NCI-H1417 (cell line): ENCODE results near the gene GMEB2.
"Not testable (repeated sequence)": the region's sequence is repeated elsewhere in the genome, so short reads cannot be mapped to it uniquely, and the experiment has no call there.

Experiments
- DNase-seq, 3 experiments: peaks; one replicate each; lab custom pipeline; 2025; lab: John Stamatoyannopoulos, UW

Gene GMEB2

DNA sequence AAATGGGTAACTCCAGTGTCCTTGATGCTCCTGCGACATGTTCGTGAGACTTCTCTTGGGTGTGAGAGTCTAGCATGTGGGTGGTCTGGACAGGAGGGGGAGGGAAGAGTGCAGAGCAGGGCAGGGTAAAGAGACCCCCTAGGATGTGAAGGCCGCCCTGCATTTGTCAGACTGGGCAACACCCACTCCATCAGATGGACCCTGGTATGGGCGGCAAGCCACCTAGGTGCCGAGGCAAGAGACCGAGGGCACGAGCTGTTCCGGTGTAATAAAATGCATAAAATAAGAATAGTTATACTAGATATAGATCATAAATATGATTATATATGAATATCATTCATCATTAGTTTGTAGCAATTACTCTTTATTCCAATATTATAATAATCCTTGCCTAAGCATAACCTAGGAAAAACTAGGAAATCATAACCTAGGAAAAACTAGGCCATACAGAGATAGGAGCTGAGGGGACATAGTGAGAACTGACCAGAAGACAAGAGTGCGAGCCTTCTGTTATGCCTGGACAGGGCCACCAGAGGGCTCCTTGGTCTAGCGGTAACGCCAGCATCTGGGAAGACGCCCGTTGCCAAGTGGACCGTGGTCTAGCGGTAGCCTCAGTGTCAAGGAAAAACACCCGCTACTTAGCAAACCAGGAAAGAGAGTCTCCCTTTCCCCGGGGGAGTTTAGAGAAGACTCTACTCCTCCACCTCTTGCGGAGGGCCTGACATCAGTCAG is 12.9 kb downstream of the GMEB2 start:
- DNase-seq: not testable (repeated sequence)

DNA sequence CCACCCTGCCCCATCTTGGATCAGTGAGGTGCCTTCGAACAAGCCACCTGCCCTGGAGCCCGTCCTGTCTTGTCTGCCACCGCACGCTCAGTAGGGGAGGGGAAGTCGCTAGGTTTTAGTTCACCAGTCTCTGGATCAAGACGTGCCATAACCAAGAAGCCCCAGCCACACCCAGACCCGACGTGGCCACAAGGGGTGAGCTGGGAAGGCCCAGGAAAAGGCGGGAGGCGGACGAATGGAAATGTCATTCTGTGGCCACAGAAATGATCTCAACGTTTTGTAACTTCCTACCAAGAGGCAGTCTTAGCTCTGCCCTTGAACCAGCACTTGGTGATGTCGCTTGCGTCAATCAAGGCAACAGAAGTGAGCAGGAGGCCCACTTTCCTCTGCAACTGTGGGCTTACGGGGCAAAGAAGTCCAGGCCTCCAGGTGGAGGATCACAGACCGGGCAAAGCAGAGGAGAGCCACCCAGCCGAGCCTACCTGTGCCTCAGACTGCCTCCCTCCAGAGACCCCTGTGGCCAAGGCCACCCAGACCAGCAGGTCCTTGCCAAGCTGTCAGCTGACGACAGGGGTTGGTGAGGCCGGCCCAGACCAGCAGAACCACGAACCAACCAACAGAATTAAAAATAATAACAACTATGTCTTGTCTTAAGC is 14.5 kb downstream of the GMEB2 start:
- DNase-seq: no peak

DNA sequence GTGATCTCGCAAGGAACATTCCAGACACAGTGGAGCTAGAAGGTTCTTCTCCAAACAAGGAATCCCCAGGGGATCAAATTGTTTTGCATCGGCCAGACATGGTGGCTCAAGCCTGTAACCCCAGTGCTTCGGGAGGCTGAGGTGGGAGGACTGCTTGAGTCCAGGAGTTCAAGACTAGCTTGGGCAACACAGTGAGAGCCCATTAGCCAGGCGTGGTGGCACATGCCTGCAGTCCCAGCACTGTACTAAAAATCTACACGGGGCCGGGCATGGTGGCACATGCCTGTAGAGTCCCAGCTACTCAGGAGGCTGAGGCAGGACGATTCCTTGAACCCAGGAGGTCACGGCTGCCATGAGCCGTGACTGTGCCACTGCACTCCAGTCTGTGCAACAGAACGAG is 15.3 kb downstream of the GMEB2 start:
- no peak for DNase-seq

DNA sequence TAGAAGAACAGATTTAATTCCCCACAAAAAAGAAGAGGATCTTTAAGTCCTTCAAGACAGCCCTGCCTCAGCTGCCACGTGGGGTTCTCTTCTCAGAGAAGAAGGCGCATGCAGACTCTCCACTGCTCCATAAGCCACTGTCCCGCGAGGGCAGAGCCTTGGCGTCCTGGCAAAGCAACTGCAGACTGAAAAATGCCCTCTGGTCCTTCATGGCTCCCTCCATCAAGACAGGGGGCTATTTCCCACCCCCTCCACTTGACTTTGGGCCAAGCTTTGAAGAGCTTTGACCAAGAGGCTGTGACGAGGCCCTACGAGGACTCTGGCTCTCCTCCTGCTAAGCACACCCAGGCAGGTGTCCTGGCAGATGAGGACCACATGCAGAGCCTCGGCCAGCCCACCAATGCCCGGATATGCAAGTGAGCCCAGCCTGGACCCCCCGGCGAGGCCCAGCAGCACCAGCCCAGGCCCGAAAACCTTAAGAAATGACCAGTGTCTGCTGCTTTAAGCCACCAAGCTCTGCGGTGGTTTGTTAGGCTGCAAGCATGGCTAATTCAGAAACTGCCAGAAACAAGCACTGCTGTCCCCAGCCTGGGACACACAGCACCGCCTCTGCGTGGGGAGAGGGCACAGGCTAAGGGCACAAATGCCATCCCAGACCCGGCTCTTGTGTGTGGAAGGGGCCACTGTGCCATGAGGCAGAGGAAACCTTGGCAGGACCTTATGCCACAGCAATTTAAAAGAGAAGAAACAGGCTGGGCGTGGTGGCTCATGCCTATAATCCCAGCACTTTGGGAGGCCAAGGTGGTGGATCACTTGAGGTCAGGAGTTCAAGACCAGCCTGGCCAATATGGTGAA is 16.1 kb downstream of the GMEB2 start:
- DNase-seq: no peak

DNA sequence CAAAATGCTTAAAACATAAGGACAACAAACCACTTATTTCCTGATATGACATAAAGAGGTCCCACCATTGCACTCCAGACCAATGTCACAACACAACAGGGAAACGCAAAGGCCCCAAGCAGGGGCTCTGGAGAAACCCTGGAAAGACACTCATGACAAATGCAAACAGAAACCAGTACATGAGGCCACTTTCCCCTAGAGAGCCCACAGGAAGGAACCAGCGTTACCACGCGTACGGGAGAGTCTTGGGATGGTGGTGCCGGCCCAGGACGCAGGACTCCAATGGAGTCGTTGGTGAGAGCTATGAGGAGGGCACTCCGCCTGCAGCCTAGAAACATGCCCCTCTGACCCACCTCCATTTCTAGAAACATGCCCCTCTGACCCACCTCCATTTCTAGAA is 20.2 kb downstream of the GMEB2 start:
- no peak for DNase-seq

DNA sequence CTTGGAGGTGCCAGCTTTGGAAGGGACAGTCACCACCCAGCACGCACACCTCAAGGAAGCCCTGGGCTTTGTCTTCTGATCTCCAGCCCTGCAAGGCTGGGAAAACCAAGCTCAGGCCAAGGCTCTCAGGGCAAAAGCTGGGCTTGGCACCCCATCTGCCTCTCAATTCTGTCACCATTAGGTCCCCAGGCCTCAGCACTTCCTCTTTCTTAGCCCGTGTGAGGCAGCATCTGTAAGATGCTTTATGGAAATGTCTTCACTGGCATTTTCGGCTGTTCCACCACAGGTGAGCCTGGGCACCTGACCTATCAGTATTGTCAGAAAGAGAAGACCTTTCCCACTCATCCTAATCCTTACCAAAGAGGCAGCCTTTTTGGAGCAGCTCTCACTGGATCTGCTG is 24.6 kb downstream of the GMEB2 start:
- no peak for DNase-seq

DNA sequence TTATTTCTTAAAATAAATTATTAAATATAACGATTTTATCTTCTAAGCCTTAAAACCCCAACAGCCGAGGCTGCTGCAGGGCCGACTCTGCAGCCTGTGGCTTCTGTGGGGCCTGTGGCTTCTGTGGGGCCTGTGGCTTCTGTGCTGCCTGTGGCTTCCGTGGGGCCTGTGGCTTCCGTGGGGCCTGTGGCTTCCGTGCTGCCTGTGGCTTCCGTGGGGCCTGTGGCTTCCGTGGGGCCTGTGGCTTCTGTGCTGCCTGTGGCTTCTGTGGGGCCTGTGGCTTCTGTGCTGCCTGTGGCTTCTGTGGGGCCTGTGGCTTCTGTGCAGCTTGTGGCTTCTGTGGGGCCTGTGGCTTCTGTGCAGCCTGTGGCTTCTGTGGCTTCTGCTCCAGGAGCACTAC is 25.2 kb downstream of the GMEB2 start:
- DNase-seq: not testable (repeated sequence)

DNA sequence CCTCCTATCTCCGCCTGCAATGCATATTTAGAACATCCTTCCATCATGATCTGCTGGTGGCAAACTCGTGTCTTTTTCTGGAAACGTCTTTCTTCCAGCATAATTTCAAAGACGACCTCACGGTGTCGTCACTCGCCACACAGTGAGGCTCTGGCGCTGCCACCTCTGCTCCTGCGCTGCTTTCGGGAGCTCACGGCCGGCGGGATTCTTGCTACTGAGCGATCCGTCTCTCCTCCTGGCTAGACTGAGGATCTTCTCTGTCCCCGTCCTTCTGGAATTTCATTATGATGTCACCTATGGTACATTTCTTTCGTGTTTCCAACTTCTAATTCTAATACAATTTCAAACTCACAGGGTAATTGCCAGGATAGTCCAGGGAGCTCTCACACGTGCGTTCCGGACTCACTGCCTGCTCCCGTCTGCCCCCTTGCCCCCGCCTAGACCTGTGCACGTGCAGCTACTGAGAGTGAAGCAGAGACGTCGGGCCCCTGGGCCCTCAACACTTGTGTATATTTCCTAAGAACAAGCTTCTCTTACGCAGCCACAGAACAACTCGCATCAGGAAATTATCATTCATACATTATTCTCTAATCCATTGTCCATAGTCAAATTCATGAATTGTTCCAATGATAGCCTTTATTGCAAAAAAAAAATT is 27.4 kb downstream of the GMEB2 start:
- DNase-seq: no peak

DNA sequence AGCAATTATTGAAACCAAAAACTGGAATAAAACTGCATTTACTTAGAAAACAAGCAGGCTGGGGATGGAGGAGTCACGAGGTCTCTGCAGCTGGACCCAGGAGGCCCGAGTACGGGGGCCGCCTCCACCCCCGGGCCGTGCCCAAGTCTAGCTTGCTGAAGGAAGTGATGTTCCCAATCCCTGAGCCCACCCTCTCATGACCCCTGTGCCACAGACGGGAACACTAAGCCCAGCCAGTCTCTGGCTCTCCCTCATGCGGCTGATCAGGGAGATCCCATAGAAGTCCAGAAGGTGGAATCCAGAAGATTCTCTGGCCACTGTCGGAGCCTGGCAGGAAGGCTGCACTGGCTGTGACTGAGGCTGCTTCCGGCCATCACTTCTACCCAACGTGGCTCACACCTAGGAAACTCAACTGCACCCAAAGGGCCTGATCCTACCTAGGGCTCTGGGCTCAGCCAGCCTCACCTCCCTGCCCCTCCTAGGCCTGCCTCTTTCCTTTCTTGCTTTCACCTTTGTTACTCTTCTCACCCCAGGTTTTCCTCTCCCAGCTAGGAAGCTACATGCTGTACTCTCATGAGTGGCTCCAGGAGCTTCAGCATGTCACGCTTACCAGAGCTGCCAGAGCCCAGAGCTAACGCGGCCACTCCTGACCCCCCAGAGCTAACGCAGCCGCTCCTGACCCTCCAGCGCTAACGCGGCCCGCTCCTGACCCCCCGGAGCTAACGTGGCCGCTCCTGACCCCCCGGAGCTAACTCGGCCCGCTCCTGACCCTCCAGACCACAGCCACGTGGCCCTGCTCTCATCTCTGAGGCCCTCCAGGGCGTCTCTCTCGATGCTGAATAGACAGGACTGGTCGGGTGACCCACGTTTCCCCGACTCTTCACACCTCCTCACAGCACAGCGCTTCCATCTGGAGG is 28.2 kb downstream of the GMEB2 start:
- DNase-seq: no peak

DNA sequence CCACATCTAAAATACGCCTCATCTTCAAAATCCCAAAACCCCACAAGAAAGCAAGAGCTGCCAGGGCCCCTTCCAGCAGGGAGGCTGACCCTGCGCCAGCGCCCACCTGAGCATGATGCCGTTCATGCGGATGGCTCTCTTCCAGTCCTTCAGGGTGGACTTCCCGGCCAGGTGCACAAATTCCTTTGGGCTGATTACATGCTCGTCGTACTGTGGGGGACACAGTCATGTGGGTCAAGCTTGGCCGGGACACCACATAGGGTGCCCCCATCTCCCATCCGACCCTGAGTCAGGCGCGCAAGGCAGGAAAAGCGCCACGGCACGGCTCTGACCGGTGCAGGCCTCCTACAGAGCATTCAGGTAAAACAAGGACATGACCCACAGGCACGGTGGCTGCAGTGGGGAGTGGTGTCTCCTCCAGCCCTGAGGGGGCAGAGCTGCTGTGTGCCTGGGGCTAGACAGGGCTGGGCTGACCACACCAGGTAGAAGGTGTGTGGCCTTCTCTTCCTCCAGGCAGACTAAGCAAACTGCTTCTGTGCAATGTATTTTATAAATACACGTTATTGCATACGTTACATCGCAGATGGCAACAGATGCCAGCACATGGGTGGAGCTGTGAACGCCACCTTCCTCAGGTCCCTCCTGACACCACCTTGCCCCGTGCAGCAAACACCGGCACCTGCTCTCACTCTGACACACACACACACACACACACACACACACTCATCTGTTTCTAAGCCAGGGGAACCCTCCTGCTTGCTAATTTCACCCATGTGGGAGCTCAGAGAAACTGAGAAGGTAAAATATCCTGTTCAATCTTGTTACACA is 29.0 kb downstream of the GMEB2 start:
- DNase-seq: no peak

DNA sequence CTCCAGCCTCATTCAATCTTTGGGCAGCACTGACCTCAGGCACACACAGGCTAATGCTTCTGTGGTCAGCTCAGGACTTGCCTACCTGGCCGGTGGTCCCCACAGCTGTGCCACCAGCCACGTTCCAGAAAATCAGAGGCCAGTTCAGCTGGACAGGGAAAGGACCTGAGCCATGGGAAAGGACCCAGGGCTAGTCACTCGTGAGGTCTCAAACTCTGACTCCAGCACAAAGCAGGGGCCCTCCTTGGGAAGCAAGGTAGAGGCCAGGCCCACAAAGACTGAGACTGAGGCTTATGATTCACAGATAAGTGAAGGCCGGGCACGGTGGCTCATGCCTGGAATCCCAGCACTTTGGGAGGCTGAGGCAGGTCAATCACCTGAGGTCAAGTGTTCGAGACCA is 30.5 kb downstream of the GMEB2 start:
- no peak for DNase-seq

DNA sequence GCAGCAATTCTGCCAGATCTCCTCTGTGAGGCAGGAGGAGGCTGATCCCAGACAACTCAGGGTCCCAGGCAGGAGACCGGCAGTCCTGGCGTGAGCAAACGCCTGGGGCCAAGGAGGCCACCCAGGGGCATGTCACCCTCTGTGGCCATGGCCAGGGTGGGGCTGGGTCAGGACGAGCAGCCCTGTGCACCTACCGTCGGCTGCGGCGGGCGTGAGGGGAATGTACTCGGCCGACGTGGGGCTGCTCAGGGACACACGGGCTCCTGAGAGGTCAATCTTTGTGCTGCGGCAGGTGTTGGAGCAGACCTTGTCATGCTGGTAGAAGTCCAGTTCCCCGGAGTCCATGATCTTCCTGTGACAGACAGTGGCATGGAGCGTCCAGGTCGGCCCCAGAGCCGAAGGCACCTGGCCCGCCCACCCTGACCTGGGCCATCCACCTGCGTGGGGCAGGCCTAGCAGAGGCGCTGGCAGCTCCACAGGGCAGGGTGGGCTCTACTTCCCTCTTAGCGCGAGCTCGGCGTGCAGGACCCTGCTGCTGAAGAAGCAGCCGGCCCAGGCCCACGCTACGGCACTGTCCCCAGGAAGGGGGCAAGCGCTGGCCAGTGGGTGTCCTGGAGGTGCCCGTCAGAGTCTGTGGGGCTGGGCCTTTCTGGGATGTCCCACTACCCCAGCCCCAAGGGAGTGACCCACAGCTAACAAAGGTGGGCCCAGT is 31.3 kb downstream of the GMEB2 start:
- DNase-seq: no peak

DNA sequence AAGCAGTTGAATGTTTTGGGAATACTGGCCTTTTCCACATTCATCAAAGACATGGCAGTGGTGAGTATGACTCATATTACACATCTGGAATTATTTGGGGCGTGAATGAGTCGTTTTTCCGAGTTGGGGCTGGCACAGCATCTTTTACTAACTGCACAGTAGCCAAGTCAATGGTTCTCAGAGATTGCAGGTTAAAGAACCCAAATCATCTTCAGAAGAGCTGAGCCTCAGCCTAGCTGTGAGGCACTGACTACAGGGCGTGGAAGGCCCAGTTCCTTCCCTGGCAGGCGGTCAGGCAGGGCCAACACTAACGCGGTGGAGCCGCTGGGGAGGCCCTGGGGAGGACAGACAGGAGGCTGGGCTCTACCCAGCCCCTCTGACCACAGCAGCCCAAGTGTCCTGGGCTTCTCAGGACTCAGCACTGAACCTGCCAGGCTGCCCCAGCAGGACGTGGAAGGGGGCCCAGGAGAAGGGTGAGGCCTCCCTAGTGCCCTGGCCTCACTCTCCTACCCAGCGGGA is 32.8 kb downstream of the GMEB2 start:
- no peak for DNase-seq

DNA sequence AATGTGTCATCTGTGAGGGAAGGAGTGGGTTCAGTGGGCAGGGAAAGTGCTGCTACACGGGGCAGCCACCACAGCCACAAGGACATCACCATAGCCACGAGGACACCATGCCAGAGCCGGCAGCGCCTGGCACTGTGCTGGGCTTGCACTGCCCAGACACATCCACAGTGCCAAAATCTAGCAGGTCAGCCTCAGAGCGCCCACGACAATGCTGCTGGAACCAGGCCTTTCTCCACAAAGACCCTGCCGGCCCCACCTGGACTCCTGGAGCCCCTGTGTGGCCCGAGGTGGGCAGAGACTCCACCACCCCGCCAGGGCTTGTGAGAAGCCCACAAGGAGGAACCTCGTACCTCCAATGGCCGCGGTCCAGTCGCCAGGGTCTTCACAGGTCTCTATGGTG is 34.2 kb downstream of the GMEB2 start:
- DNase-seq: no peak

DNA sequence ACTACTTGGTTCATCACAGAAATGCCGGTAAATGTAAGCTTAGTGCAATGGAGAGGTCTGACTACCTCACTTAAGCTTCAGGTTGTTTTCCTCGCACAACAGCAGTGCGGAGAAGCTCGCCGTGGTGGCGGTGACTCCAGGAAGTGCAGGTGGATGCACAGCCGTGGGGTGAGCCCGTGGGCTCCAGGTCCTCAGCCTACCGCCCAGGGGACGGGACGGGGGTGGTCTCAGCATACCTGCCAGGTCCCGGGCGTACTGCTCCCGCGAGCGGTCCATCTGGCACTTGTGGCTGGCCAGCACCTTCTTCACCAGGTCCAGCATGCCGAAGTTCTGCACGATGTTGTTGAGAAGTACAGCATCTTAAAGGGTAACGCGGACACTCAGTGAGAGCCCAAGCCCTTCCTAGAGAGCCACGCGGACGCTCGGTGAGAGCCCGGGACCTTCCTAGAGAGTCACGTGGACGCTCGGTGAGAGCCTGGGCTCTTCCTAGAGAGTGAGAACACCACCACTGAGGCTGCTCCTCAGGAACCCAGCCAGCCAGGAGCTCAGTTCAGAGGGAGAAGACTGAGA is 35.0 kb downstream of the GMEB2 start:
- no peak for DNase-seq

DNA sequence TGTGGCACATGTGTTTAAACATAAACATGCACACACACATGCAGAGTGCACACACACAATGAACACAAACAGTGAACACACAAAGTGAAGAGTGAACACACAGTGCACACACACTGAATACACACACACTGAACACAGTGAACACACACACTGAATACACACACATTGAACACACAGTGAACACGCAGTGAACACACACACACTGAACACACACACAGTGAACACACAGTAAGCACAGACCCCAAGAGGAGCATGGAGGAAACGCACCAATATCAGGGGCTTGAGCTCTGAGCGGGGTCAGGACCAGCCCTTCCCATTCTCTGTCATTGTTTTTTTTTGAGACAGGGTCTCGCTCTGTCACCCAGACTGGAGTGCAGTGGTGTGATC is 35.8 kb downstream of the GMEB2 start:
- DNase-seq: no peak

DNA sequence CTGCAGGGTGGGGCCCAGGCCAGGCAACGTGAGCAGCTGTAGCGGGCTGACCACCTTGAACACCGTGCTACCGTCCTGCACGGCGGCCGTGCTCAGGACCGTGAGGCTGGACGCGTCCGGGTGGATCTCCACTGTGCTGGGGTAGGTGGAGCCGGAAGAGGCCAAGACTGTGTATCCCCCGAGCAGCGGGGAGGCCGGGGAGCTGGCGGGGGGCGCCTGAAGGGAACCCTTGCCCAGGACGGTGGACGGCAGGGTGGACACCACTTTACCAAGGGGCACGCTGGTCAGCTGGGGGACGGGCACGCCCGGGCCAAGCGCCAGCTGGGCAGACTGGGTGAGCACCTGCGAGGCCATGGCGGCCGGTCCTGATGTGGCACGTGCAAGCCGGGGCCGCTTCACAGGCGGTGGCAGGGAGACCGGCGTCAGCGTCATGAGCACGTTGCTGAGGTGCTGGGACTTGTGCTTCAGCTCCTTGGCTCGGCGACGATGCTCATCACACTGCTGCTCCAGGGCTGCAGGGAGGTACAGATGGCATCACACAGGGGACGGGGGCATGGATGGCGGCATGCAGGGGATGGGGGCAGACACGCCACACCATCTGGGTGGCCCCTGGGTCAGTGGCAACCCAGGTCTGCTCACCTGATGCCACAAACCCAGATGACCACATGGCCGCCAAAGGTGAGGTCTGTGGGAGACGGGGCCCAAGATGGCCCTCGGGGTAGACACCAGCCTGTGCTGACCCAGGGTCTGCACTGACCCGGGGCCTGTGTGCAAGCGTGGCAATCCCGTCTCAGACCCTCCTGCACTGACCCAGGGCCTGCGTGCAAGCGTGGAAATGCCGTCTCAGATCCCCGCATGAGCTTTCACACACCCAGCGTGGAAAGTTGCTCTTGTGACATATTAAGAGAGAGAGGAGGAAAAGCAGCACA is 36.4 kb downstream of the GMEB2 start:
- no peak for DNase-seq
